Stimulated activated CD8-positive, alpha-beta memory T cell treated with anti-CD3 and anti-CD28 coated beads, Interleukin-12 subunit alpha, Interleukin-12 subunit beta, amount 100 ng/mL, for 1 hour (primary cell): Measurements from ENCODE around the gene SPATA18.

ENCODE experiments used
- DNase-seq: peaks from one replicate; pipeline ENCODE4 v3.0.0-alpha.2; 2020; ENCODE audit warnings: low read depth

Gene SPATA18, protein sequence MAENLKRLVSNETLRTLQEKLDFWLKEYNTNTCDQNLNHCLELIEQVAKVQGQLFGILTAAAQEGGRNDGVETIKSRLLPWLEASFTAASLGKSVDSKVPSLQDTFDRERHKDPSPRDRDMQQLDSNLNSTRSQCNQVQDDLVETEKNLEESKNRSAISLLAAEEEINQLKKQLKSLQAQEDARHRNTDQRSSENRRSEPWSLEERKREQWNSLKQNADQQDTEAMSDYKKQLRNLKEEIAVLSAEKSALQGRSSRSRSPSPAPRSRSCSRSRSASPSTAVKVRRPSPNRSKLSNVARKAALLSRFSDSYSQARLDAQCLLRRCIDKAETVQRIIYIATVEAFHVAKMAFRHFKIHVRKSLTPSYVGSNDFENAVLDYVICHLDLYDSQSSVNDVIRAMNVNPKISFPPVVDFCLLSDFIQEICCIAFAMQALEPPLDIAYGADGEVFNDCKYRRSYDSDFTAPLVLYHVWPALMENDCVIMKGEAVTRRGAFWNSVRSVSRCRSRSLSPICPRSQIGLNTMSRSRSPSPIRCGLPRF

DNA sequence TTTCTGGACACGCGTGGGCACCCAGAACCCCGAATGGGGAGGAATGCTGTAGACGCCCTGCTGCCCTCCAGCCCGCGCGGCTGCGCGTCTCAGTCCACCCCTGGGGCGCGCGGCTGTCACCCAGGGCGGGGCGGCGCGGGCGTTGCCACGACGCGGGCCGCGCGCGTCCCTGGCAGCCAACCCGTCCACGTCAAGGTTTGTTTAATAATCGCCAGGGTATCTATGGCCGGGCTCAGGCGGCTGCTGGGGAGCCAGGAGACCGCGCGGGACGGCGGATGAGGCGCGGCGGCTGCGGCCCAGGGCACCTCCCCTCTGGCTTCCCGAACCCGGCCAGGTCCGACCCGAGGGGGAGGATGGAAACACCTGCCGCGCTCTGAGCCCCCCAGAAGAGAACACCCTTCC, at the start of gene SPATA18:
Gene SPATA18, plus strand, starts transcription at position 92 of the 402 bp plus-strand sequence. CDS start 401 bp downstream, outside the sequence.
- no peak for DNase-seq

DNA sequence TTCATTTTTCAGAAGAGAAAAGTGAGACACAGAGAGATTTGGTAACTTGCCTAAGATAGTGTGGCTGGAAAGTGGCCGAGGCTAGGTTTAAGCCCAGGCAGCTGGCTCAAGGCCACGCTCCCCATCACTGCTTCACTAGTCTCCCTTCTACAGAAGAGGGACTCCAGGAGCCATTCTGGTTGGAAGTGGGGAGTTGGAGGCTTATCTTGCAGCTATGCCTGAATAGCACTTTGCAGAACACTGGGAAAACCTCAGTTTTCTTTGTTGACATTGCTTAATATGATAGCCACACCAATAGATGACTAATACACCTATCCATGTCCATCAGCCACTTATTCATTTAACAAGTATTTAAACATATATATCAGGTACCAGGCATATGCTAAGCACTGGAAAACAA, 49.5 kb upstream of the SPATA18 start:
- no peak for DNase-seq

DNA sequence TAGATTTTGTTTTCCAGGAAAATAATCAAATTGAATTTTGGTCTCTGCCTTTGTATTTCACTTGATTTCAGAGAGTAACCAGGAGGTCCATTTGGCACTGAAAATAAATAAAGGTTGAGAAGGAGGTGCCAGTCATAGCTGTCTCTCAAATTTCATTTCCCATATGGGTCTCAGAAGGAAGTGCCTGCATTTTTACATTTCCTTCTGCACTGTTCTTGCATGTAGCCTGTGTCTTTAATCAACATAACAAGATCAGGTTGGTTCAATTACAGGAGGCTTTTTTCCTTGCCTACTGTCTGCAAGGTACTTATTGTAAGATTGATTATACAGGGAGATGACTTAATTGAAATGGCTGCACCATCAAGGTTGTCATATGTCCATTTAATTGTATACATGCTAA, 46.7 kb upstream of the SPATA18 start:
- DNase-seq = no peak

DNA sequence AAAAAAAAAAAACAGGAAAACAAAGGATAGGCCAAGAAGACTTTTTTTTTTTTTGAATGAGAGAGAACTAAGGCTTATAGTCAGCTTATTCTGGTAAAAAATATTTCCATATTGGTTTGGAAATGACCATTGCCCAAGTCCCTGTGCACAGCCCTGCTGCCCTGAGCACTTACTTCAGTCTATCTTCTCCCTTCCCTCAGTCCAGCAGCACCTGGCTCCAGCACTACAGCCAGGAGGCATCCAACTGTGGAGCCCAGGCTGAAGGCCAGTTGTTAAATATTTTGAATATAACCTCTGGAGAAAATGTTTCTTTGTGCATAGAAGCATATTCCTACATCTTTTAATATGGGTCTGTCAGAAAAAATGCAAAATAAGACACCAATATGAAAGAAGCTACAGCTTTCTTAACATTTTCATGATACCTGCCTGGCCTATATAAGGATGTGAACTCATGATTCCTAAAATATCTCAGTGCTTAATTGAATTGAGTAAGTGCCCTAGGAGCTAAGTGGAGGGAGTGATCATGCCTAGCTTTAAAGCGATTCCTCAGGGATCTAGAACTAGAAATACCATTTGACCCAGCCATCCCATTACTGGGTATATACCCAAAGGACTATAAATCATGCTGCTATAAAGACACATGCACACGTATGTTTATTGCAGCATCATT, 45.4 kb upstream of the SPATA18 start:
- no peak for DNase-seq

DNA sequence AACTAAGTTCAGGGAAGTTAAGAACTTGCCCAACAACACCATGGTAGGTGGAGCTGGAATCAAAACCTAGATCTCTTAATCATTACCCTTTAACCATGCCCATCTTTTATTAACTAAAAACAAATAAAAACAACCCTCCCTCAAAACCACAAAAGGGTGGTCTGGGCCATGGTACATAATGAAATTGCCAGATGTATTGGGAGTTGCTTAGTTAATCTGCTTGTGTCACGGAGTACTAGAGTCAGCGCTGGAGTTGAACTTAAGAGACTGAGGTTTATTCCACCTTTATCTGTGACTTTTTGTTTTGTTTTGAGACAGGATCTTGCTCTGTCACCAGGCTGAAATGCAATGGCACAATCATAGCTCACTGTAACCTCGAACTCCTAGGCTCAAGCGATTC, 44.2 kb upstream of the SPATA18 start:
- DNase-seq = no peak

DNA sequence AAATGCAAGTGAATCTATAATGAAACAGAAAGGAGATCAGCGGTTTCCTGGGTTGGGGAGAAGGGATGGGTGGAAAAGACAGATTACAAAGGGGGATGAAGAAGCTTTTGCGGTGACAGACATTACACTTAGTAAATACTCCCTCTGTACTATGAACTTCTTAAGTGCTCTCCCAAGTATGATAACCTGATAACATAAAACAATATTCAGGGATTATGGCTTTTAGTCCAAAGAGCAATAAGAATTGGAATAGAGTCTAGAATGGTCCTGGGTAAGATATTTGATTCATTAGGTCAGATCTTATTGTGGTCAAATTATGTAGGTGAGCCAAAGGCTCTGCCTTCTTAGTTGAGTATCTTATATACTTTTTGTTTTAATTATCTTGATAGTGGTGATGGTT, 40.1 kb upstream of the SPATA18 start:
- DNase-seq = no peak

DNA sequence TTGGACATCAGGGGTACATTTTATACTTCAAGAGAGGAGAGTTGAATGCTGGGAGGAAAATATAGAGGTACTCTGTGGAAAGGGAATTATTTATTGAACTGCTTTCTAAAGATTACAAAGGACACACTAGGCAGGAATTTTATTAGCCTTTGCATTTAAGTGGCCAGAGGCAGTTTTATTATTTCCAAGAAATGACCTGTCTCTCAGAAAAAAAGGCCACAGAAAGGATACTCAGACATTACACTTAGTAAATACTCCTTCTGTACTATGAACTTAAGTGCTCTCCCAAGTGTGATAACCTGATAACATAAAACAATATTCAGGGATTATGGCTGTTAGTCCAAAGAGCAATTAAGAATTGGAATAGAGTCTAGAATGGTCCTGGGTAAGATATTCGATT, 38.5 kb upstream of the SPATA18 start:
- DNase-seq = no peak

DNA sequence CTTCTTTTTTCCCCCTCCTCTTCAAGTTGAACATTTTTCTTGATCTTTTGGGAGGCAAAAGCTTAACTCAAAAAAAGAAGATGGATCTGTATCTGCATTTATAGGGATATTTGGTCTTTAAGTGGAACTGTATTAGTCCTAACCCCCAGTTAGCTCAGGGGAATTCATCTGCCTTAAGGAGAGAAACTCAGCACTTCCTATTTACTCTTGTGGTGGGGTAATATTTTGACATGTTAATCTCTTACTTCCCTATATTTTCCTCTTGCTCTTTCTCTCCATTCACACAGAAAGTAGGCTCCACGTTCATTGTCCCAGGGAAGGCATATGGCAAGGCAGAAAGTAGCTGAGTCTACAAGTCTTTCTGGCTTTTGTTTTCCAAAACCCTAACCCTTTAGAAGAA, 36.2 kb upstream of the SPATA18 start:
- DNase-seq = no peak

DNA sequence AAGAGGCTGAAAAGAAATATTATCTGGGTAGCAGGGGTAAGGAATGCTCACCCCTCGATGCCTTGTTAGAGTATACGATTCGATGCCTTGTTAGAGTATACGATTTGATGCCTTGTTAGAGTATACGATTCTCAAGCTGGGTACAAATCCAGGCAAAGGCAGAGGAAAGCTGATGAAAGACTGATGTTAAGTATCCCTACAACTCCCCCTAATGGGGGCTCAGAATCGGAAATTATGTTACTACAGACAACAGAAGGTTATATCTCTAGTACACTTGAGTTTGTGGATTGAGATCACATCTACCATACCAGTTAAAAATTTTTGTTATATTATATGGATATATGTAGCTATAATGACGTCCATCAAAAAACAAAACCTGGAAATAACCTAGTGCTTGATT, 35.7 kb upstream of the SPATA18 start:
- no peak for DNase-seq

DNA sequence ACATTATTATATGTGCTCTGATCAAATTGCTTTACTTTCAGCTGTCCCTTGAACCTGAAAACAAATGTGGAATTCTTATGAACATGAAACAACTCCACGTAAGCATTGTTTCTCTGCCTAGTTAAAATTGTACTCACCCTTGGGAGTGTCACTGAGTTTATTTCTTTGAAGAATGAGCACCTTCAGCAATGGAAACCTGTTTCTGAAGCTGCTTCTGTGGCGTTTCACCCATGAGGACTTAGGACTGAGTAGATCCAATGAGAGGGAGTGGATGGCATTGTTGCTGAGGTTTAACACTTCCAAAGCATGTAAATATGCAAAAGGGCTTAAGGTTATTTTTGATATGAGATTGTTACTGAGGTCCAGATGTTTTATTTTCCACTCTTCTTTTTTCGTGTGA, 34.1 kb upstream of the SPATA18 start:
- no peak for DNase-seq

DNA sequence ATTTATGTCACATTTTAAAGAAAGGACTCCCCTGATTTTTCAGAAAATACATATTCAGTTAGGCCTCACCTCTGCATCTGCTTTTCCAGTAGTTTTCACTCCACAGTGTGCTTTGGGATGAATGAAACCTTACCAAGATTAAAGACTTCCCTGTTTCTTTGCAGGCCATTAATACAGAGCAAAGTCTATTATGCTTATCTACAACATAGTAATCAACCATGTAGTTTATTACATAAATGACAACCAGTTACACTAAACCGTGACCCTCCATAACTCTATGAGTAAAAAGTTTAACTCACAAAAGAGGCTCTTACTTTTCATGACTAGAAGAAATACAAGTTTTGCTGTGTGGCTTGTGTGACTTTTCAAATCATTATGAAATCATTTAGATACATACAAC, 33.3 kb upstream of the SPATA18 start:
- DNase-seq = no peak

DNA sequence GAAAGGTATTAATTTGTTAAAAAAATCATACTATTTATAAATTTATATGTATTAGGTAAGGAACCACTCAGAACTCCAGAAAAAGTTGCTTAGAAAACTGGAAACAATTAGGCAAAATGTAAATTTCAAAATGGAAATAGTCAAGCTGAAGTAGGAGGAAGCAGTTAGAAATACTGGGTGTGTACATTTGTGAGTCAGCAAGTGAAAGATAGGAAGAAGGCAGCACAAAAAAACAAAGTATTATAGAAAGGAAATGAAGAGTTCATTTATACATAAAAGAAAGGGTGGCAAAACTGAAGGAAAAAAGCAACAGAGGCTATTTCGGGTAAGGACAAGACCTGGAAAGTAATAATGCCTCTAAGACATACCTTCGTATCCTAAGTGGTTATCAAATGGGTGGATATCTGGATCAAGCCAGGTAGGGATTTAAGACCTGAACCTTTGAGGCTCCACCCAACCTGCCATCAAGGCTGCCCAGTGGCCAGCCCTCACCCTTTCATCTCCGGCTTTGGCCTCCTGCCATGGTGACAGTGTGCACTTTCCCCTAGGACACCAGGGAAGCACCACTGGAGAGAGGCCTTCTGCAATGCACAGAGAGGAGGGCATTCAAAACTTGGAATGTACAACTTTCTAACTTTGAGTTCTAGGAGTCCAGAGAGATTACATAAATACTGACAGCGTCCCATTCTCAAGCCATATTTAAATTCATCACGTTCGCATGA, 31.0 kb upstream of the SPATA18 start, which contains the start of gene LRRC66:
Gene LRRC66, minus strand, starts transcription at position 428 of the 722 bp plus-strand sequence. CDS start 2,750 bp downstream, outside the sequence.
- DNase-seq = no peak

DNA sequence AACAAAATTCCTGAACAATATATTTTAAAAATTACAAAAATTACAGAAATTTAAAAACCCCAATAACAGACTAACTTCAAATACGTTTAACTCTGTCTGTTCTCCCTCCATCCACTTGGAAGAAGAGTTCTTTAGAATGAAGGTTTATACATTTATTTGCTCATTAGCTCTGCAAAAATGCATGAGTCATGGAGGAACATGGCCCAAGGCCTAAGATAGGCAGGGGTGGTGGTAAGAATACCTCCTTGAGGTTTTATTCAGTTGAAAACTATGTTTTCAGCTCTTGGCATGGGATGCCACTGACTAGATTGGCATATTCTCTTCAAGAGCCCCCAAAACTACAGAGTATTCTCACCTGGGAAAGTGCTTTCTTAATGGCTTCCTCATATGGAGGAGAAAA, 22.1 kb upstream of the SPATA18 start:
- no peak for DNase-seq

DNA sequence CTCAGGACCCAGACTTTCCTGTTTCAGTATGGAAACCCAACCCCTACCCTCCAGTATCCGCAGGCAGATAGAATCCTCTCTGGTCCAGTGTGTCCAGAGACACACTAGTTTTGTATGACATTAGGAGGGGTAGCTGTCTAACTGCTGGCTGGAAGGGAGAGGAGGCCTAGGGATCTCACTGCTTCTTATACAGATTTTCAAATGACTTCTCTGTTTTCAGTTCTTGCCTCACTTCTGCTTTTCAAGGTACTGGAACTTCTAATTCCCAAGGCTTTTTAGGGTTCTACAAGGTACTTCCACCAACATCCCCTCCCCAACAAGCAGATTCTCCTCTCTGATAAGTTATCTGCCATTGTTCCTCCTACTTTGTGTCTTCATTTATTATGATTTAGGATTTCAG, 19.1 kb upstream of the SPATA18 start:
- DNase-seq = no peak

DNA sequence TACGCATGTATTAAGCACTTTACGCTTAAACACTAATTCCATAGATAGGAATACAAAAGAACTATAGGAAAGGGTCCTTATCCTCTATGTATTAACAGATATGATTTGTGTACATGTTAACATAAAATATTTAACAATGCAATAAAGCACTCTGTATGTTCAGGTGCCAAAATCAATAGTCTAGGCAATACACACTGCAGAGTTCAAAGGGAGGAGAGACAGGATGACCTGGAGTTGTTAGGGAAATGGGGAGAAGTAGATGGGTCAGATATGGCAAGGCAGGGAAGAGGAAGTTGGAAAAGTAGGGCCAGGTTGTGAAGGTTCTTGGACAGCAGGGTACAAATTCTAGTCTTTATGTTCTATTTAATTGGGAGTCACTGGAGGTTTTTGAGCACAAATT, 15.9 kb upstream of the SPATA18 start:
- no peak for DNase-seq

DNA sequence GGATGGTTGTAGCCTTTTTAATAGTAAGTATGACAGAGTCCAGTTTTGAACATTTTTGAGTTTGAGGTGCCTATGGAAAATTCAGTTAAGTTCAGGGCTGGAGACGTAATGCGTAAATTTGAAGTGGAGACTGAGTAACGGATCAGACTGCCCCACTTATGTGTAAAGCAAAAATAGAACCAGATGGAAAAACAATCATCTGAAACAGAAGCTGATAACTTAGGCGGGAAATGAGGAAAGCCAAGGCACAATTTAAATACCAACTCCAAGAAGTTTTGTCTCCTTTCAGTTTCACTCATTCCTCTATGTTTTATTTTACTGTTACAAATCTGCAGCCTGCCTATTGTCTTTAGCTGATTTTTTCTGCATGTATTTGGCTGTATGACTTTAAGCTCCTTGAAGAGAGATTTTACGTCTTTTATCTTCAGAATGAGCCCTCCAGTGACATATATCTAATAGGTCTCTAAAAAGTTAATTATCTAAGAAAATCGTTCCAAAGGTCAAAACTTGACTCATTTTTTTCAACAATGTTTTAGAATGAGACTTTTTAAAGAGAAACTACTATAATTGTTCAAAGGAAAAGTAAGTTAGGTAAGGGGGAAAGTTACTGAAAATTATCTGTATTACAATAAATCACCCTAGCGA, 14.1 kb upstream of the SPATA18 start:
- no peak for DNase-seq

DNA sequence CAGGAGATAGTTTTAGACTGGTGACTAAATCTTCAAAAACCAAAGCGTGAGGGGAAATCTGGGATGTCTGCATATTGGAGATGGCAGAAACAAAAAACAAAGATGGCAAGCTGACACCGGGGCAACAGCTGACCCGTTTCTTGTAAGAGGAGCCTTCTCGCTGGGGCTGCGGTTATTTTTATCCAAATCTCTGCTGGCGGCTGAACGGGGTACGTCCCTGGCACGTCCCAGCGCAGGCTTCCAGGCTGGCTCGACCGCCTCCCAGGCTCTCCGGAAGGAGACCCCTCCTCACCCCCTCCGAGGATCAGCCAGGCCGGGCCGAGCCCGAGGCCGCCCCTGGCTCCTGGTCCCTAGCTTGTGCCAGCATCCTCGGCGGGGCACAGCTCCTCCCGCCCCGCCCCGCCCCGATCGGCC, 13.4 kb upstream of the SPATA18 start:
- no peak for DNase-seq

DNA sequence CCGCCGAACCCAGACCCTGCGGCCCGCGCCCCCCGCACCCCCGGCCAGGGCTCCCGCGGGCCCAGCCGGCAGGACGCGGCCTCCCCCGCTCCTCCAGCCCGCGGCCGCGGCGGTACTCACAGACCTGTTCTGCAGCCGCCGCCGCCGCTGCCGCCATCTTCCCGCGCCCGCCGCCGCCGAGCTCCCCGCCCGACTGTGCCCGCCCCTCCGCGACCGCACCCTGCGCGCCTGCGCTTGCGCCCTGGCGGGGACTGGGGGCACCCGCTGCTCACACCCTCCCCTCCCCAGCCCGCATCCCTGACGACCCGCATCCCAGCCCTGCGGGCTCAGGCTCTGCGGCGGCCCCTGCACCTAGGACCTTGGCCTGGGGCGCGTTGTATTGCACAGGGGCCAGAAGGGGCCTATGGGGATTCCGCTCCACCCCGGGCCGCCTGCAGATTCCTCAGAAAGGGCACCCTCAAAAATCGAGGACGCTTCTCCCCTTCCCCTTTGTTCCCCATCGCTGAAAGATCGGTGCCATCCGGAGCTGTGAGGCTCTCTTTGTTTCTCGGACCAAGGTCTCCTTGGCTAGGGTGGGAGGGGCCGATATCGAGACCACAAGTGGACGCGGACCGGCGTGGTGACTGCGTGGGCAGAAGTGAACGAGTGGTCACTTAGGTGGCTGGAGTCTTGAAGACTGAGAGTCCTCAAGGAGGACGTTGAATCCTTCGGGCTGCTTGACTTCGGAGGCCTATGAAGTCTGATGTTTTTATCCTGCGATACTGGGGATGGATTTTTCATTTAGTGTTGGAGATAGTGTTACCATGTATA, 12.8 kb upstream of the SPATA18 start, which contains the start of gene SGCB:
Gene SGCB, minus strand, starts transcription at position 197 of the 810 bp plus-strand sequence. Its CDS starts 40 bp downstream, at position 157.
- peak; percentile 54 for DNase-seq

DNA sequence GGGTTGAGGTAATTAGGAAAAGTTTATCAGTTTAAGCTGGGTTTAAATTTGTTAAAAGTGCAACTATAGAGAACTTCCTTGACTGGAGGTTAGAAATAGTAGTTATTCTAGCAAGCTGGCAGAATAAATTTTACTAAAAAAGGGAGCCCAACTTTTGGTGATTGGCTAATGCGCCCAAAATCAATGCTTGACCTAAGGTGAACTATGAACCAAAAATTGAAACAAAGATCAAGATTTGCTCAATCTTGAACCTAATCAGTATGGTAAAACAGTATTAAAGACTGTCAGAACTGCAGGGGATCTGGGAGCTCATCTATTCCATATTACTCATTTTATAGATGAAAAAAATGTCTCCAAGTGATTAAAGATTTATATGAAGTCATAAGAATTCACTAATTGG, 6.1 kb upstream of the SPATA18 start:
- no peak for DNase-seq

DNA sequence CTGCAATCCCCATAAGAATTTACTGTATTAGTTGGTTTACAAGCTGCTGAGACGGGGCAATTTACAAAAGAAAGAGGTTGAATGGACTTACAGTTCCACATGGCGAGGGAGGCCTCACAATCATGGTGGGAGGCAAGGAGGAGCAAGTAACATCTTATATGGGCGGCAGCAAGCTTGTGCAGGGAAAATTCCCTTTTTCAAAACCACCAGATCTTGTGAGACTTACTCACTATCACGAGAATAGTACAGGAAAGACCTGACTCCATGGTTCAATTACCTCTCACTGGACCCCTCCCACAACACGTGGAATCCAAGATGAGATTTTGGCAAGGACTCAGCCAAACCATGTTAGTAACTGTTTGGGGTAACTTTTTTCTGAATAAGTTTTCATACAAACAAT, 1.8 kb upstream of the SPATA18 start:
- no peak for DNase-seq
